ENCODE measurements around the gene PSMG2. TPM values are rescaled to one million over a fixed set of nuclear protein-coding genes. Genes with fewer than 3 reads are reported as not detected.

The PSMG2 gene
- total and polyA plus RNA-seq, 9 donors, result 51.9 to 114 (median 66.8) TPM

- Histone ChIP-seq H3K27me3 (no peaks in the 10 kb centered on the region), H3K36me3 (no peaks in the 10 kb centered on the region), H3K9me3 (no peaks in the 10 kb centered on the region), H3K4me1 (ENCODE audit: insufficient read depth) (no peaks in the 10 kb centered on the region), H3K4me3 (no peak overlapping the region), H3K27ac (no peak overlapping the region)
- TF ChIP-seq POLR2A (IDR thresholded peaks at IDR 0.05) (no peak), EP300 (IDR thresholded peaks at IDR 0.05) (no peak), CTCF (IDR thresholded peaks at IDR 0.05) (no peak)
- DNase-seq, result no peak
- 77 to 79% (median 78%) methylated on average over 3 of the region's 3 CpGs for WGBS, 3 donors
- intact Hi-C loops (cut with DNase I), result no loop called here
Observed at GRCh38 chr18:12768625-12769024, 65.8 kb downstream of the PSMG2 start.

GRCh38 chr18:12769136-12769535 is 66.3 kb downstream of the PSMG2 start:
- TF ChIP-seq CTCF (IDR thresholded peaks at IDR 0.05), result no peak
- no peak for TF ChIP-seq EP300 (IDR thresholded peaks at IDR 0.05)
- TF ChIP-seq POLR2A (IDR thresholded peaks at IDR 0.05), result no peak
- DNase-seq, result no peak
- H3K27ac ChIP-seq, result no peak overlapping the region
- no peaks in the 10 kb centered on the region for H3K4me1 ChIP-seq (ENCODE audit: insufficient read depth)
- H3K27me3 ChIP-seq, result no peaks in the 10 kb centered on the region
- intact Hi-C loops (cut with DNase I), result no loop called here
- no peaks in the 10 kb centered on the region for H3K36me3 ChIP-seq
- no peak overlapping the region for H3K4me3 ChIP-seq
- H3K9me3 ChIP-seq, result no peaks in the 10 kb centered on the region
- 89 to 90% (median 90%) methylated on average over 3 of the region's 3 CpGs for WGBS, 3 donors

GRCh38 chr18:12769644-12770440 is 67.0 kb downstream of the PSMG2 start:
- Histone ChIP-seq H3K27ac (no peak overlapping the region), H3K4me1 (ENCODE audit: insufficient read depth) (no peaks in the 10 kb centered on the region), H3K4me3 (no peak overlapping the region), H3K36me3 (no peaks in the 10 kb centered on the region), H3K27me3 (no peaks in the 10 kb centered on the region), H3K9me3 (no peaks in the 10 kb centered on the region)
- TF ChIP-seq CTCF (IDR thresholded peaks at IDR 0.05) (no peak), POLR2A (IDR thresholded peaks at IDR 0.05) (no peak), EP300 (IDR thresholded peaks at IDR 0.05) (no peak)
- no peak for DNase-seq
- intact Hi-C loops (cut with DNase I), result no loop called here
- WGBS, 3 donors, result 72 to 82% (median 75%) methylated on average over 4 of the region's 4 CpGs

GRCh38 chr18:12770469-12771219 is 67.8 kb downstream of the PSMG2 start:
- no peaks in the 10 kb centered on the region for H3K4me1 ChIP-seq (ENCODE audit: insufficient read depth)
- 83 to 89% (median 86%) methylated on average over 15 of the region's 15 CpGs for WGBS, 3 donors
- no peaks in the 10 kb centered on the region for H3K9me3 ChIP-seq
- H3K27ac ChIP-seq, result no peak overlapping the region
- no peak for TF ChIP-seq POLR2A (IDR thresholded peaks at IDR 0.05)
- TF ChIP-seq EP300 (IDR thresholded peaks at IDR 0.05), result no peak
- TF ChIP-seq CTCF (IDR thresholded peaks at IDR 0.05), result no peak
- no peak overlapping the region for H3K4me3 ChIP-seq
- intact Hi-C loops (cut with DNase I), result no loop called here
- no peaks in the 10 kb centered on the region for H3K27me3 ChIP-seq
- no peak for DNase-seq
- H3K36me3 ChIP-seq, result no peaks in the 10 kb centered on the region

Data from ovary (tissue), 9 donors.